NCI-H146 (cell line): Measurements from ENCODE around the gene PRDX5.
"Not testable (repeated sequence)": the region's sequence is repeated elsewhere in the genome, so short reads cannot be mapped to it uniquely, and the experiment has no call there.

Experiments
- DNase-seq: peaks from one replicate; lab custom pipeline; 2025; lab: John Stamatoyannopoulos, UW

Gene PRDX5

DNA sequence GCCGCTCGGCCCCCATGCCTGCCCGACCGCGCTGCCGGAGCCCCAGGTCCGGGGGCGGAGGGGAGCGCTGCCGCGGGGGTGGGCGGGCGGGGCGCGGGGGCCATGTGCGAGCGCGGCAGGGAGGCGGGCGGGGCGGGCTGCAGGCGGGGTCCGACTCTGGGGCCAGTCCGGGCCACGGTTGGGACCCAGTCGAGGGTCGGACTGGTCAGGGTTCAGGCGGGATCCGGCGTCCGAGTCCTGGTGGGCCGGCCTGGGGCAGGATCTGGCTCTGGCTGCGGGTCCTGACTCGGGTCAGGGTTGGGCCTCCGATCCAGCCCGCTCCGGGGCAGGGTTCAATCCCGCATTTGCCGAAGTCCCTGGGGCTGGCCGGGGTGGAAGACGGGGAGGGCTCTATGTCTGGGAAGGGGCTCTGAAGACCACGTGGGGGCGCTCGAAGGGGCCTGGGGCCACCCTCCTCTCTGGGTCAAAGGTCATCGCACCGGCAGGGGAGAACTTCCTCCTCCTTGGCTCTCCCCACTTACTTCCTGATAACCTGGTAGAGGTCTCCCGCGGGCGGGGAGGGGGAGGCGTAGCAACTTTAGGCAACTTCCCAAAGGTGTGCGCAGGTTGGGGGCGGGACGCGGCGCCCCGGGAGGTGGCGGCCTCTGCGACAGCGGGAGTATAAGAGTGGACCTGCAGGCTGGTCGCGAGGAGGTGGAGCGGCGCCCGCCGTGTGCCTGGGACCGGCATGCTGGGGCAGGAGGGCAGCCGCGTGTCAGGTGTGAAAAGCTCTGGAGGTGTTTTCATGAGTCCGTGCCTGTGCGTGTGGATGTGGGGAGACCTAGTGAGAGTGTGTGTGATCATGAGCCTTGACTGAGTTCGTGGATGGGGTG lies 12.0 kb upstream of the PRDX5 start:
- DNase-seq: peak; percentile 68

DNA sequence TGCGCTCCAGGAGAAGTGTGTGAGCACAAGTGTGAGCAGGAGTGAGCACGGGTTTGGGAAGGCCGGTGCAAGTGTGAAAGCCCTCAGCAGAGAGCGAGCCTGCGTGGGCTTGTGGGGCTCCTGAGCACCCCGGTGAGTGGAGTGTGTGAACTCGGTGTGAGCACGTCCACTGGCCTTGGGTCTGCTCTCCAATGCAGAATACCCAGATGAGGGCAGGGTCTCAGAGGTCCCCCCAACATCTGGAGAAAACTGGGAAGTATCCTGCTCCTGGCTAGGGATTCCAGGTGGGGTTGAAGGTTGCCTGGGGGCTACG lies 11.4 kb upstream of the PRDX5 start:
- no peak for DNase-seq

DNA sequence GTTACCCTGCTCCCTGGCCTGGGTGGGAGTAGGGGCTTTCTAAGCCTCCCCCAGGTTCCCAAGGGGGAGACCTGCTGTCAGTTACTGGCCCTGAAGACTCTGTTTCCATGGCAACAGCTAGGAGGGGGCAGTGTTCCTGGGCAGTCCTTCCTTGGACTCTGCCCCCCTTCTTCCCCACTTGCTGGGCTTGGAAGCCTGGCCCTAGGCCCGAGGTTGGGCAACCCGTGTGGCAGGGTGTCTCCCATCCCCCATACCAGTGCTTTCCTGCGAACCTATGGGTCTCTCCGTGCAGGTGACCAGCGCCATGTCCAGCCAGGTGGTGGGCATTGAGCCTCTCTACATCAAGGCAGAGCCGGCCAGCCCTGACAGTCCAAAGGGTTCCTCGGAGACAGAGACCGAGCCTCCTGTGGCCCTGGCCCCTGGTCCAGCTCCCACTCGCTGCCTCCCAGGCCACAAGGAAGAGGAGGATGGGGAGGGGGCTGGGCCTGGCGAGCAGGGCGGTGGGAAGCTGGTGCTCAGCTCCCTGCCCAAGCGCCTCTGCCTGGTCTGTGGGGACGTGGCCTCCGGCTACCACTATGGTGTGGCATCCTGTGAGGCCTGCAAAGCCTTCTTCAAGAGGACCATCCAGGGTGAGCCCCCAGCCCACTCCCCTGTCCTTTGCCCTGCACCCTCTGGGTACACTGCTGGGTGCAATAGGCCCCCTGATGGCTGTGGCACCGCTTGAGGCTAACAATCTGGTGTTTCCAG lies 10.9 kb upstream of the PRDX5 start:
- no peak for DNase-seq

DNA sequence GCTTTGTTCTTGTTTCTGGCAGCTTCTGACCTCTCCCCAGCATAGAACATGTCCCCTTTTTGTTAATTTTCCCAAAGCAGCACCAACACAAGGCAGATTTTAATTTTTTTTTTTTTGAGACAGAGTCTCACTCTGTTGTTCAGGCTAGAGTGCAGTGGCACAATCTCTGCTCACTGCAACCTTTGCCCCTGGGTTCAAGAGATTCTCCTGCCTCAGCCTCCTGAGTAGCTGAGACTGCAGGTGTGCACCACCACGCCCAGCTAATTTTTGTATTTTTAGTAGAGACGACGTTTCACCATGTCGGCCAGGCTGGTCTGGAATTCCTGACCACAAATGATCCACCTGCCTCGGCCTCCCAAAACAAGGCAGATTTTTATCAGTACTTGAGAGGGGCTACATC lies 10.1 kb upstream of the PRDX5 start:
- not testable (repeated sequence) for DNase-seq

DNA sequence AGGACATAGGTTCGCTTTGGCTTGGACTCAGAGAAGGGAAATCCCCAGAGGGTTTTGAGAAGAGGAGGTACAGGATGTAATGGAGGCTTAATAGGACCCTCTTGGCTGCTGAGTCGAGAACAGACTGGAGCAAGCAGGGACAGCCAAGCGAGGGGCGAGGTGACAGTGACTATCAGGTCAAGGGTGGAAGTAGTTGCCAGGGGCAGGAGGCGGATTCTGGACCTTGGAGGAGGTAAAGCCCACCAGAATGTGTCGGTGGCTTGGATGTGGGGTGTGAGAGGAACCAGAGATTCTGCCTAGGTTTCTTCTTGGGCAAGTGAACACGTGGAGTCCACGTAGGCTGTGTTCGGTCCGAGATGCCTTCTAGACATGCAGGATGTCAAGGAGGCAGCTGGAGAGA lies 5.0 kb upstream of the PRDX5 start:
- DNase-seq: no peak

DNA sequence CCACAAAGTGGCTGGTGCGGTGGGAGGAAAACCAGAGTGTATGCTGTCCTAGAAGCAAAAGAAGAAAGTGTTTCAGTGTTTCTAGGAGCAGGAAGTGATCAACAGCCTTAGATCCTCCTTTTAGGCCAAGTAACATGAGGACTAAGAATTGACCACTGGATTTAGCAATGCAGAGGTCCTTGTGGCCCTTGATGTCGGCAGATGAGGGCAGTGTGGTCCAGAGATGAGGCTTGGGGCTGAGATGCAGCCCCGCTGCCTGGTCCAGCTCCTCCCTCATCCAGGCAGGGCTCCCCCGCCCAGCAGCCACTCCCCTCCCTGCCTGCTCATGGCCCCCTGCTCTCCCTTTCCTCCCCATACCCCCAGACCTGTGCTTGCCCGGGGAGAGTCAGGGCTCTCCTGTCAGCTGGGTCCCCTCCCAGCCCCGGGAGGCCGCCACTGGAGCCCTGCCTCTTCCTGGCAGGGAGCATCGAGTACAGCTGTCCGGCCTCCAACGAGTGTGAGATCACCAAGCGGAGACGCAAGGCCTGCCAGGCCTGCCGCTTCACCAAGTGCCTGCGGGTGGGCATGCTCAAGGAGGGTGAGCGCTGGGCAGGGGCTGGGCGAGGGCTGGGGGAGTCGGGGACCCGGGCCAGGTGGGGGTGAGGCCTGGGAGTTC lies 4.3 kb upstream of the PRDX5 start:
- DNase-seq: no peak

DNA sequence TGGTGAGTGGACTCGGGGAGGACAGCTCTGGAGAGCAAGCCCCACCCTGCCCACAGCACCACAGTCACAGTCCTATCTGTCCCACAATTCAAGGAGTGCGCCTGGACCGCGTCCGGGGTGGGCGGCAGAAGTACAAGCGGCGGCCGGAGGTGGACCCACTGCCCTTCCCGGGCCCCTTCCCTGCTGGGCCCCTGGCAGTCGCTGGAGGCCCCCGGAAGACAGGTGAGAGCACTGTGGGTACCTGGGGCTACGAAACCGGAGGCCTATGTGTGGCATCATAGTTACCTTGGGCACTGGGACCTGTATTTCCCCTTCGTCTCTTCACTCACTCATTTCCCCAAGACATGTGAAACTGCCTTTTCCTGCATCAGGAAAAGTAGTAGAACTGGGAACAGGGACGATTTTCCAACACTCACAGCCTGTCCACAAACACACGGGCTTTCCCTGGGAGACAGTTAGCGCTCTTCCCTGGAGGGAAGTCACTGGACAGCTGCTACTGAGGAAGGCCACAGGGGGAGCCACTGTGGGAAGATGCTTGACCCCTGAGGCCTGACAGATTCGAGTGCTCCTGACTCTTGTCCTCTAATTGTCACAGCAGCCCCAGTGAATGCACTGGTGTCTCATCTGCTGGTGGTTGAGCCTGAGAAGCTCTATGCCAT lies 3.6 kb upstream of the PRDX5 start:
- DNase-seq: no peak

DNA sequence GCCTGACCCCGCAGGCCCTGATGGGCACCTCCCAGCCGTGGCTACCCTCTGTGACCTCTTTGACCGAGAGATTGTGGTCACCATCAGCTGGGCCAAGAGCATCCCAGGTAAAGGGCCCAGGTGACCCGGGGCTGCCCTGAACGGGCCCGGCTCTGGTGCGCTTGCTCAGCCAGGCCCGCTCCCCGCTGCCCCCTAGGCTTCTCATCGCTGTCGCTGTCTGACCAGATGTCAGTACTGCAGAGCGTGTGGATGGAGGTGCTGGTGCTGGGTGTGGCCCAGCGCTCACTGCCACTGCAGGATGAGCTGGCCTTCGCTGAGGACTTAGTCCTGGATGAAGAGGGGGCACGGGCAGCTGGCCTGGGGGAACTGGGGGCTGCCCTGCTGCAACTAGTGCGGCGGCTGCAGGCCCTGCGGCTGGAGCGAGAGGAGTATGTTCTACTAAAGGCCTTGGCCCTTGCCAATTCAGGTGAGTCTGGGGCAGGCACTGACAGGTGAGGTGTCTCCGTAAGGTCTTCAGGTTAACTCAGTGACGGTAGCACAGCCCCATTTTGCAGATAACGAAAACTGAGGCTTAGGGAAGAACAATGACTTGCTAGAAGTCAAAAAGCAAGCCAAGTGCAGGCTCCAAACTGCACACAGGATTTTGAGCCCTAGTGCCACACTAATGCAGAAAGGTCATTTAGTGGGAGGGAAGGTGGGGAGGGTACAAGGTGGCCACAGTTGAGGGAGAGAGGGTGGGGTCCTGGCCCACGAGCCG lies 2.9 kb upstream of the PRDX5 start:
- DNase-seq: no peak

DNA sequence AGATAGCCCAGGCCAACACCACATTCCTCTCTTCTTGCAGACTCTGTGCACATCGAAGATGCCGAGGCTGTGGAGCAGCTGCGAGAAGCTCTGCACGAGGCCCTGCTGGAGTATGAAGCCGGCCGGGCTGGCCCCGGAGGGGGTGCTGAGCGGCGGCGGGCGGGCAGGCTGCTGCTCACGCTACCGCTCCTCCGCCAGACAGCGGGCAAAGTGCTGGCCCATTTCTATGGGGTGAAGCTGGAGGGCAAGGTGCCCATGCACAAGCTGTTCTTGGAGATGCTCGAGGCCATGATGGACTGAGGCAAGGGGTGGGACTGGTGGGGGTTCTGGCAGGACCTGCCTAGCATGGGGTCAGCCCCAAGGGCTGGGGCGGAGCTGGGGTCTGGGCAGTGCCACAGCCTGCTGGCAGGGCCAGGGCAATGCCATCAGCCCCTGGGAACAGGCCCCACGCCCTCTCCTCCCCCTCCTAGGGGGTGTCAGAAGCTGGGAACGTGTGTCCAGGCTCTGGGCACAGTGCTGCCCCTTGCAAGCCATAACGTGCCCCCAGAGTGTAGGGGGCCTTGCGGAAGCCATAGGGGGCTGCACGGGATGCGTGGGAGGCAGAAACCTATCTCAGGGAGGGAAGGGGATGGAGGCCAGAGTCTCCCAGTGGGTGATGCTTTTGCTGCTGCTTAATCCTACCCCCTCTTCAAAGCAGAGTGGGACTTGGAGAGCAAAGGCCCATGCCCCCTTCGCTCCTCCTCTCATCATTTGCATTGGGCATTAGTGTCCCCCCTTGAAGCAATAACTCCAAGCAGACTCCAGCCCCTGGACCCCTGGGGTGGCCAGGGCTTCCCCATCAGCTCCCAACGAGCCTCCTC lies 2.0 kb upstream of the PRDX5 start:
- DNase-seq: not testable (repeated sequence)

DNA sequence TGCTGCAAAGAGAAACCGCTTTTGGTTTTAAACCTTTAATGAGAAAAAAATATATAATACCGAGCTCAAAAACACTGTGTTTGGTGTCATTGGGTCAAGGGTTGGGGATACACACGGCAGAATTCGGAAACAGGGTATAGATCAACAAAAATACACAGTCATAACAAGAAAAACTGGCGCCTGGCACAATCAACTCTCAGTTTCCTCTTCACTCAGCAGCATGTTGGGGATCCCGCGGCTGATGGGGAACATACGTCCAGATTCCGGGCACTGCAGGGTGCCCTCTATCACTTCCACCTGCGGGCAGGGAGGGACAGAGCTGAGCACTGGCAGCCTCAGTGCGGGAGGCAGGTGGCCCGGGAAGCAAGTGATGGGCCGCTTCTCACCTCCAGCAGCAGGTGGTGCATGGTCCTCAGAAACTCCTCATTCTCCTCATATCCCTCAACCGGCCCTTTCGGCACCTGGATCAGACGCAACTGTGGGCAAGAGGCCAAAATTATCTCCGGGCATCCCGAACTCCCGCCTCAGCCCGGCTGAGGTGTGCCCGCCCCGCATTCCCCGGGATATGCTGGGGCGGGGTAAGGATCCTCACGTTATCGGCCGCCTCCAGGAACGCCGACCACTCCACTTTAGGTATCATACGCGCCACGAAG lies 1.1 kb upstream of the PRDX5 start:
- DNase-seq: peak; percentile 69

DNA sequence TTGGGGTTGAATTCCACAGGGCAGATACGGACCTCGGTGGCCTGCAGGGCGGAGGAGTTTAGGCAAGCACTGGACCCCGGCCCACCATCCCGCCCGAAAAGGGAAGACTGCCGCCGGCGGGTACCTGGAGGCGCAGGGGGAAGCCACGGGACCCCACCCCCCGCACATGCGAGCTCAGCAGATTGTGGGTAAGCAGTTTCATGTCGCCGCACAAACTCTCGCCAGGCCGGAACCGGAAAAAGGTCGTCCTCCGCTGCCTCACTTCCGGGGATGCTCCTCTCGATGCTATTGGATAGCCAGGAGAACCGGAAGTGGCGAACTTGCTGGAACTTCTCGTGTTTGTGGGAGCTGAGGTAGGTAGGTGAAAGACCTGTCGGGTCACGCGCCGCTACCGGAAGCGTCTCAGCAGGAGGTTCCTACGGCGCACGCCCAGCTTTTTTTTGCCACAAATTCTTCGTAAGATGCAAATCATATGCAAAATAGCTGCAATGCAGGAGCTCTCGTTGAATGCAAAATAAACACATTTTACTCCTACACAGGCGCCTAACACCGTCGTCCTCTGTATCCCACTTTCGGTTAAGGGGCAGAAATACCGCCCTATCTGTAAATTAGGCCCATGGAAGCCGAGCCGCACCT lies 478 bp upstream of the PRDX5 start, which contains the start of gene TRMT112:
Gene TRMT112 (minus strand): TSS at position 235 of the 636 bp plus-strand sequence. CDS start 33 bp downstream, at position 202.
- DNase-seq: peak; percentile 98

DNA sequence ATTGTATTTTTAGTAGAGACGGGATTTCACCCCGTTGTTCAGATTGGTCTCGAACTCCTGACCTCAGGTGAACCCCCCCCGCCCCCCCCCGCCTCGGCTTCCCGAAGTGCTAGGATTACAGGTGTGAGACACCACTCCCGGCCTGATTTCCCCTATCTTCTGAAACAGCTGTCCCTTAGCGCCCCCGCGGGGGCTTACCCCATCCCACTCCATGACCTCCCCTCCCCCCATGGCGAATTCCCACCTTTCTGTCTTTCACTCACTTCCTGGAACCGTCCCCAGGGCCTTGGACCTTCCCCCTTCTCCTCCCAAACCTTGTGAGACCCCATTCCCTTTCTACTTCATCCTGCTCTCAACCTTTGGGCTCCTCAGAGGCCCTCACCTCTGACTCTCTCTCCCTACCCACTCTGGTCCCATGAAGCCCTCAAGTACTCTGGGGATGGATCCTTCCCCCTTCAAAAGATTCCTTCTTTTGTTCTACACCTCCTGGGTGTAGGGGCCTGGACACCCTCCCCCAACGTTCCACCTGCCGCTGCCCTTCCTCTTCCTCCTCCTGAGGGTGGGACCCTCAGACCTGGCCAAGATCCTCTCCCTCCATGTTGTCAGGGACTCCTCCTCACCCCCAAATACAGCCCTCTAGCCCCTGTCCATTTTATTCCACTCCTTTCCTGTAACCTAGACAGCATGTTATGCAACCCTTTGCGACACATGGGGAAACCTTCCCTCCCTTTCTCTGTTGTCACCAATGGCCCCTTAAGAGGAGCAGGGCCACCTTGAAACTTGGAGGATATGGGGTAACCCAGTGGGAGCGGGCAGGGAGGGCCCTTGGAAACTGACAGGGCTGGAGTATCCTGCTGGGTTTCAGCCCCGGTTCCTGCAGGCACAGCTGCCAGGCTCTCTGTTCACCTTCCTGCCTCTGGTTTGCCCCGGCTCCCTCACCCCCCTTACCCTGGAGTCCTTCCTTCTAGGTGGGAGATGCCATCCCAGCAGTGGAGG lies 1.1 kb downstream of the PRDX5 start:
- DNase-seq: peak; percentile 10

DNA sequence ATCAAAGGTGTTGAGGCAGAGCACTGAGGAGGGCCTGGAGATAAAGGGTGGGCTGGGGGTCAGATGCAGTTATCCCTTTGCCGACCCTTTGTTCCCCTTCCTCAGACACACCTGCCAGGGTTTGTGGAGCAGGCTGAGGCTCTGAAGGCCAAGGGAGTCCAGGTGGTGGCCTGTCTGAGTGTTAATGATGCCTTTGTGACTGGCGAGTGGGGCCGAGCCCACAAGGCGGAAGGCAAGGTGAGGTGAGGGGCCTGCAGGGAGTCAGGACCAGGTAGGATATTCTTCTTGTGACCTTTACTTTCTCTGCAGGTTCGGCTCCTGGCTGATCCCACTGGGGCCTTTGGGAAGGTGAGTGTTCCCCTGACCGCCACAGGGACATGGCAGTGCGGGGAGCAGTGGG lies 2.6 kb downstream of the PRDX5 start:
- no peak for DNase-seq

DNA sequence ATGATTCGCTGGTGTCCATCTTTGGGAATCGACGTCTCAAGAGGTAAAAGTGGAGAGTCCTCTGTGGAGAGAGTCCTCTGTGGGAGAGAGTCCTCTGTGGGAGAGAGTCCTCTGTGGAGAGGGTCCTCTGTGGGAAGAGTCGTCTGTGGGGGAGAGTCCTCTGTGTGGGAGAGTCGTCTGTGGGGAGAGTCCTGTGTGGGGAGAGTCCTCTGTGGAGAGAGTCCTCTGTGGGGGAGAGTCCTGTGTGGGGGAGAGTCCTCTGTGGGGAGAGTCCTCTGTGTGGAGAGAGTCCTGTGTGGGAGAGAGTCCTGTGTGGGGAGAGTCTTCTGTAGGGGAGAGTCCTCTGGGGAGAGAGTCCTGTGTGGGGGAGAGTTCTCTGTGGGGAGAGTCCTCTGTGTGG lies 3.1 kb downstream of the PRDX5 start:
- DNase-seq: no peak

DNA sequence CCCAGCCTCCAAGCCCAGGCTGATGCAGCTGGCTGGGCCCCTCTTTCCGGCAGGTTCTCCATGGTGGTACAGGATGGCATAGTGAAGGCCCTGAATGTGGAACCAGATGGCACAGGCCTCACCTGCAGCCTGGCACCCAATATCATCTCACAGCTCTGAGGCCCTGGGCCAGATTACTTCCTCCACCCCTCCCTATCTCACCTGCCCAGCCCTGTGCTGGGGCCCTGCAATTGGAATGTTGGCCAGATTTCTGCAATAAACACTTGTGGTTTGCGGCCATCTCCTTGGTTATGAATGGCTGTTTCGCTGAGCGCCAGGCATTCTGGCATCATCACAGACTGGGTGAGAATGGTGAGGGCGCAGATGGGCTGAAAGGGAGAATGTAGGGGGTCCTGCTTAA lies 3.6 kb downstream of the PRDX5 start:
- no peak for DNase-seq

DNA sequence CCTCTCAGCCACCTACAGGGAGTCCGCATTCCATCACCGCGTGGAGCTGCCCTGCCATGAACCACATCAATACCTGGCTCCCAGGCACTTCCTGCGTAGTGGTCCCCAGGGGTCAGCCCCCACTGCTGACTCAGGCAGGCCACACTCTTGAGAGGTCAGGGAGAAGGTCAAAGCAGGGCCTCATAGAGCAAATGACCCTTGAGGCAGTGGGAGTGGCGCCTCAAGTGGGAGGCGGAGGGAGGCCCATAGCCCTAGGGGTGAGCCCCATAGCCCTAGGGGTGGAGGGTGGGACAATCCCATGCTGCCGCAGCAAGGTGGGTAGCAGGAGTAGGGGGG lies 5.0 kb downstream of the PRDX5 start:
- no peak for DNase-seq

DNA sequence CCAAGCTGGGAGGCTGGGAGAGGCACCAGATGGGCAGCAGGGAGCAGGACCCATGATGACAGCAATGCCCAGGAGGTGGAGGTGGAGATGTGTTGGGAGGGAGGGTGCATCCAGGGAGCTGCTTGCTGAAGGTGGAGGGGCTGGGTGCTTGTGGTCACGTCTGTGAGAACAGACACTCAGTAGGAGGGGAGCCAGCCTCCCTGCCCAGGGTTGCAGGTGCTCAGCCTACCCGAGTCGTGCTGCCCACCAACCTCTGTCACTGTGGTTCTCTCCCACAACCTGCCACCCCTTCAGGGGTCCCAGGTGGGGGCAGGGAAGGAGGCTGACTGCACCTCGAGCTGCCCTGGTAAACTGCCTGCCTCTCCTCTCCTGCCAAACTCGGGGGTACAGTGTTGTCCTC lies 5.5 kb downstream of the PRDX5 start:
- DNase-seq: no peak

DNA sequence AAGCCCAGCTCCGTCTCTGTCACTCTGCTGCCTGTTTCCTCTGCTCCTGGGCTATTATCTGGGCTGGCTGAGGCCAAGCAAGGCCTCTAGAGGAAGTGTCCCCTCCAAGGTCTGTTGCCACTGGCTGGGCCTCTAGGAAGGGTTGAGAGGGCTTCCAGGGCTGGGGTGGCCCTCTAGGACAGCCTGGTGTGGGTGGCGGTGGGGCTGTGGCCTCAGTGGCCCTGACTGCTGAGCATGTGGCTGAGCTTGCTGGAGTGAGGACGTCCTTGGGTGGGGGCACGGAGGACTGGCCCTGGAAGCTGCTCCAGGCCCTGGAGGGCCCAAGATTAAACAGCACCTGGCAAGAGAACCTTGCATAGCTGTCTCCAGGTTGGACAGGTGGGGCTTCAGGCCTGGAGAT lies 6.1 kb downstream of the PRDX5 start:
- not testable (repeated sequence) for DNase-seq
